ENCODE measurements around the gene MAMDC4.
"Not testable (repeated sequence)": the region's sequence is repeated elsewhere in the genome, so short reads cannot be mapped to it uniquely, and the experiment has no call there.

Gene MAMDC4

DNA sequence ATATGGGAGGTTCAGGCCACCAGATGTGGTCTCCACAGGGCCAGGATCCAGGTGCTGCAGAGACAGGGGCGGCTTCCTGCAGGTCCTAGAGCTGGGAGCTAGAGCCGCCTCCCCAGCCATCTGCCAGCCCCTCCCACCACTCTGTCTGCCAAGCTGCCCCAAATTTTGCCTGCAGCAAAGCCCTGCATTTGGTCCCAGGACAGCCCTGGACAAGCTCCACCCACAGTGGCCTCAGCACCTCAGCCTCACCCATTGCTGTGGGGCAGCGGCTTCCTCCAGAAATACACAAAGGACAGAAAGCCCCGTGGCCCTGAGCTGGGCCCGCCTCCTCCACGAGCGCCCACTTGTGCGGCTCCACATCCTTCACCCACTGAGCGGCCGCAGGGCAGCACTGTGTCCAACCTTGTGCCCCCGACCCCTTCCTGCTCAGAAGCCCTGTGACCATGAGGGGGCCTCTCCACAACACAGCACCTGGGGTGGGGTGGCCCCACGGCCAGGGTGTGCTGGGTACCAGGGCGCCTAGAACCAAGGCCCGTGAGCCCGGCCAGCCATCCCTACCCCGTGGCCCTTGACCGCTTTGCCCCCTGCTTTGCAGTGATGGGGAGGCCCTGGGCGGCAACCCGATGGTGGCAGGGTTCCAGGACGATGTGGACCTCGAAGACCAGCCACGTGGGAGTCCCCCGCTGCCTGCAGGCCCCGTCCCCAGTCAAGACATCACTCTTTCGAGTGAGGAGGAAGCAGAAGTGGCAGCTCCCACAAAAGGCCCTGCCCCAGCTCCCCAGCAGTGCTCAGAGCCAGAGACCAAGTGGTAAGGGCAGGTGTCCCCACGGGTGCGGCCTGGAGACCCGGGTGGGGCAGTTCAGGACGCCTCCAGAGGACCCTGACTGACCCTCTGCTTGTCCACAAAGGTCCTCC lies 13.6 kb upstream of the MAMDC4 start:
- DNase-seq (ENCODE audit: low read depth, low spot score), result no peak

DNA sequence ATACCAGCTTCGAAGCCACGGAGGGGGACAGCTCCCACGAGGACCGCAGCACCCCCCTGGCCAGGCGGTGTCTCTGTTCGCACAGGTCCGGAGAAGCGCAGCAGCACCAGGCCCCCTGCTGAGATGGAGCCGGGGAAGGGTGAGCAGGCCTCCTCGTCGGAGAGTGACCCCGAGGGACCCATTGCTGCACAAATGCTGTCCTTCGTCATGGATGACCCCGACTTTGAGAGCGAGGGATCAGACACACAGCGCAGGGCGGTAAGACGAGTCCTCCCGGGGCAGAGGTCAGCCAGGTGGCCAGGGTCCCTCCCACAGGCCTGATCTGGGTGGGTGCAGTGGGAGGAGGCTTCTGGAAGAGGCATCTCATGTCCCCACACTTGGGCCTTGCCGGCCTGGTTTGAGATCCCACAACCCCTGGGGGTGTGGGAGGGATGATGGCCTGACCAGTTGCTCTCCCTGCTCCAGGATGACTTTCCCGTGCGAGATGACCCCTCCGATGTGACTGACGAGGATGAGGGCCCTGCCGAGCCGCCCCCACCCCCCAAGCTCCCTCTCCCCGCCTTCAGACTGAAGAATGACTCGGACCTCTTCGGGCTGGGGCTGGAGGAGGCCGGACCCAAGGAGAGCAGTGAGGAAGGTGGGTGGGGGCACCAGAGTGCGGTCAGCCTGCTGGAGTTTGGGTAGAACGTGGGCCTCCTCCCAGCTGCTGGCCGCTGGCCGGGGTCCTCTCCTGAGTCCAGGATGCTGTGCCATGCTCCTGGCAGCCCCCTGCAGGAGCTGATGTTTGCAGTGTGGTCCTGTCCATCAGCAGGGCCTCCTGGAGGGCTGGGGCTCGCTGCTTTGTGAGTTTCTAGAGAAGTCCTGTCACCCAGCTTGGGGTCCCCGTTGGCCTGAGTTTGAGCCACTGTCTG lies 12.7 kb upstream of the MAMDC4 start:
- no peak for DNase-seq (ENCODE audit: low read depth, low spot score)

DNA sequence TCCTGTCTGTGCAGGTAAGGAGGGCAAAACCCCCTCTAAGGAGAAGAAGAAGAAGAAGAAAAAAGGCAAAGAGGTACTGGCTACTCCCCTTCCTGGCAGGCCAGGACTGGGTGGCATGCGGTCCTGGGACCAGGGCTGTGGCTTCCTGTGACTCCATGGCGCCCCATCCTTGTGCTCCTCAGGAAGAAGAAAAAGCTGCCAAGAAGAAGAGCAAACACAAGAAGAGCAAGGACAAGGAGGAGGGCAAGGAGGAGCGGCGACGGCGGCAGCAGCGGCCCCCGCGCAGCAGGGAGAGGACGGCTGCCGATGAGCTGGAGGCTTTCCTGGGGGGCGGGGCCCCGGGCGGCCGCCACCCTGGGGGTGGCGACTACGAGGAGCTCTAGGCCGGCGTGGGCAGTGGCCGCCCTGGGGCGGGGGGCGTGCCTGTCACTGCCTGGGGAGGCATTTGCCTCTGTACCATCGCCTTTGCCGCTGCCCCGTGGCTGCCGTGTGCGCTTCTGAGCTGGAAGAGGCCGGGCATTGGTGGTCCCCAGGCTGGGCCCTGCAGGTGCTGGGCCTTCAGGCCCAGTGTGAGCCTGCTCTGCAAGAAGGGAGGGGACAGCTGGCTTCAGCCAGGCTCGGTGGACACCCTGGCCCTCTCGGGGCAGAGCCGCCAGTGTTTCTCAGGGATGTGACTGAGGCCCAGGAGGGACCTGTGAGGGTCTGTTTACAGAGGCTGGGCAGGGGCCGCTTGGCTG lies 11.8 kb upstream of the MAMDC4 start:
- DNase-seq (ENCODE audit: low read depth, low spot score), result no peak

DNA sequence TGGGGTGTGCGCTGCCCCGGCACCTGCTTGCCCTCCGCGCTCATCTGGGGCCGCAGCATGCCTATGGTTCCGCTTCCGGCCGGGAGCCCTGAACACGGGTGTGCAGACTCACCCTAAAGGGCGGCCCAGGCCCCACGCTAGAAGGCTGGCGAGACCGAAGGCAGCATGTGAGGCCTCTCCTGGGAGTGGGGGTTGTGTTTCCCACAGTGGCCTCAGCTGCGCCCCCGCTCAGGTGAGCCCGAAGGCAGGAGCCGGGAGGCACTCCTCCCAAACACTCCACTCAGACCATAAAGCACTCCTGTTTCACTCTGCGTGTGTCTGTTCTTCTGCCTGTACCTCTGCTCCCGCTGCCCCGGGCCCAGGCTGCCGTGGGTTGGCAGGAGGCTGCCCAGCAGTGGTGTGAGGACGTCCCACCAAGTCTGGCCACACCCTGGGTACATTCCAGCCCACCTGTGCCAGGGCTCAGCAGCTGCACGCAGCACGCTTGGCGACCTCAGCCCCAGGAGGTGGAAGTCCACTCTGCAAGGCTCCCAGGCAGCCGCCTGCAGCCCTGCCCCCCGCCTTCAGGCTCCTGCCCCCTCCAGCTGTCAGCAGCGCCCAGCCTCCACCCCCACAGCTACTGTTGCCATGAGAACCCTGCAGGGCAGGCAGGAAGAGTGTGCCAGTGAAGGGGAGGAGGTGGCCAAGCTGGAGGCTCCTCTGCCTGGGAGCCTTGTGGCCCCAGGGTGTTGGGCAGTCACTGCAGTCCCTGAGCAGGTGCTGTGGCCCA lies 11.1 kb upstream of the MAMDC4 start:
- peak; percentile 76 for DNase-seq (ENCODE audit: low read depth, low spot score)

DNA sequence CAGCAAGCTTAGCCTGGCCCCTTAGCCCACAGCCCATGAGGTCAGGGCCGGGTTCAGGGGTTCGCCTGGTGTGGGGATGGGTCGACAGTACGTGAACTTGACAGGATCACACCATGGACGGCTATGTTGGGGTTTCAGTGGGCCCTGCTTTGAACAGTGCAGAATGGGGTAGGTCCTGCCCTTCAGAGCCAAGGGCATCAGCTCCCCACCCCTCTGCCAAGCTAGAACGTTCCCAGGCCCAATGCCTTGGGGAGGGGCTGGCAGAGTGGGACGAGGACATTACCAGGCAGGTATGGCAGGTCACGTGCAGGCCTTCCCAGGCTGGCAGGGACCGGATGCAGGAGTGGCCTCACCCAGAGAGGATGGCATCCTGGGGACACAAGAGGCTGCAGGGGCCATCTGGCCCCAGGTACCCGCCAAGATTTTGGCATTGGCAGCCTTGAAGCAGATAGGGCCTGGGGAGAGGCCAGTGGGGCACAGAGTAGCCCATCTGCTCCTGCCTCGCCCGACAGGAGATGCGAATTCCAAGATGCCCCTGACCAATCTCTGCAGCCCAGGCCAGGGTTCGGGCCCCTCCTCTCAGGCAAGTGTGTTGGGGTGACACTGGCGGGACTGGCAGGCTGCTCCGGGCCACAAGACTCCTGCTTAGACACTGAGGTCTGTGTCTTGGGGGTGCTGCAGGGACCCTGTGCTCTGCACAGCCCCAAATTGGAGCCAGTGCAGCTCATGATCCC lies 10.3 kb upstream of the MAMDC4 start:
- not testable (repeated sequence) for DNase-seq (ENCODE audit: low read depth, low spot score)

DNA sequence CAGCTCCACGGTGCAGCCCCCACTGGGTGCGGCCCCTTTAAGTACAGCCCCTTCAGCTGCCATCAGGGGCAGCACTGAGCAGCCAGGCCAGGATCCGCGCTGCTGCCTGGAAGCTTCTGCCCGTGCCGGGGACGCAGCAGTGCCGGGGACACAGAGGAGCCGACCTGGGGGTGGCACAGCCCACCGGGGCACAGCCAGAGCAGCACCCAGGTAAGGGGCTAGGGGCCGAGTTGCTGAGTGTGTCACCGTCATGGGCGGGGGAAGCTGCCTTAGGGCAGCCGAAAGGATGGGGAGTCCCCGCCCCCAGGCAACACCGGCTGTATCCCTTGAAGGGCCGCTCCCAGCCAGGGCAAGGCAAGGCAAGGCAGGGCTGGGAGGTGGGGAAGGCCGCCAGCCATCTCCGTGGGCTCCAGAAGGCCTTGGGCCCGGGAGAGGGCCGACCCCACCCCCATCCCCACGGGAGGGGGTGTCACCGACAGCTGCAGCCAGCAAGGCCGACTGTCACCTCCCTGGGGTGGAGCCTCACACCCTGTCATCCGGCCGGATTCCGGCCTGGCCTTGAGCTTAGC lies 9.7 kb upstream of the MAMDC4 start, which contains the start of gene AJM1:
Gene AJM1 (plus strand): TSS at position 99 of the 569 bp plus-strand sequence. CDS start 1,937 bp downstream, outside the sequence.
- DNase-seq (ENCODE audit: low read depth, low spot score), result peak; percentile 90

DNA sequence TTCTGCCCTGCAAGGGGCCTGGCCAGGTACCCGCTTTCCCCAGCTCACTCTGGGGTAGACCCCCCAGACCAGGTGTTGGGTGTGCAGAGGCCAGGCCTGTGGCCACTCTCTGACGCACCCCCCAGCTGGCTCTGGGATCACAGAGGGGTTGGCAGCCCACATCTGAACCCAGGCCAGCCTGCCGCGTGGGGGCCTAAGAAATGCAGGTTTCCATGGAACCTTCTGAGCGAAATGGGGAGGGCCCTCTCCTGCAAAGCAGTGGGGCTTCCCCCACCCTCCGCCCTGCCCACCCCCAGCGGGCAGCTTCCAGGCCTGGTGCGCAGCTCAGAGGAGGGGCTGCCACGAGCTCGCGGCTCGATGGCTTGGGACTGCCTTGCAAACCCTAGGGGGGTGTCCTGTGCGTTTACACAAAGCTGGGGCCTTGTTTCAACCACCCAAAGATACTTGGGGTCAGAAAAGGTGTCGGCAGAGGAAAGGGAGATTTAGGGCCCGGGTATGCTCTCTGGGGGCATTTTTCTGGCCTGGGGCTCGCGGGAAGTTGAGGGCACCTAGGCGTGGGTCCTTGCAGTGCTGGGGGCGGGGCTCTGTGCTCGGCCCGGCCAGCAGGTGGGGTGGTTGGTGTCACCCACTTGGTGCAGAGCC lies 8.9 kb upstream of the MAMDC4 start:
- not testable (repeated sequence) for DNase-seq (ENCODE audit: low read depth, low spot score)

DNA sequence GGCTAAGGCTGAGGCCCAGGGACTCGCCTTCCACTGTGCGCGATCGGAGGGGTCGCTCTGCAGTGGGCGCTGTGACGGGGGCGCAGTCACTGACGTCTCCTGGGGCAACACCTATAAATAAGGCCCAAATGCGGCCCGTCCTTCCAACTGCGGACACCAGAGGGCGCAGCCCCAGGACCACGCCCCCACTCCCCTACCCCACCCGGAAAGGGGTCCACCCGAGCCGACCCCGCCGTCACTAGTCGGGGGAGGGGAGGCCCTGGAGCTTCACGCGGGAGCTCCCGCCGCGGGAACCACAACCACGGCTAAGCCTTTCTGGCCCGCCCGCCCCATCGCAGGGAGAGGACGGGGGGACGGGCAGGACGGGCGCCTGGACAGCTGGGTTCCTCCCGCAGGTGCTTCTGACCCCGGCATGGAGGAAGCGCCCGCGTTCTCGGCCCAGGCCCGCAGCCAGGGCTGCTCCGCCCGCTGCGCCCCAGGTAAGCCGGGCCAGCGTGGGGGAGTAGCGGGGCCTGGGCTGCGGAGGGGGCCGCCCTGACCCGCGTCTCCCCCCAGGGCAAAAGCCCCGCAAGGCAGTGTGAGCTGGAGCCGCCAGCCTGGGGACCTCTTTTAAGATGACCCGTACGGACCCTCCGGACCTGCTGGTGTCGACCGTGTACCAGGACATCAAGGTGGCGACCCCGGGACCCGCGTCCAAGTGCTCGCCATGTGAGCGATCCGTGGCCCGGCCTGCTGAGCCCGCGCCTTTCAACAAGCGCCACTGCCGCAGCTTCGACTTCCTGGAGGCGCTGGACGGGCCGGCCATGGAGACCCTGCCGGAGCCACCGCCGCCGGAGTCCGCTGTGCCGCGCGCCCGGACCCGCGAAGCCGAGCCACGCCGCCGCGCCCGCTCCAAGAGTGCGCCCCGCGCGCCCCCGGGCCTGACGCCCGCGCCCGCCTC lies 8.1 kb upstream of the MAMDC4 start:
- DNase-seq (ENCODE audit: low read depth, low spot score), result peak; percentile 51

DNA sequence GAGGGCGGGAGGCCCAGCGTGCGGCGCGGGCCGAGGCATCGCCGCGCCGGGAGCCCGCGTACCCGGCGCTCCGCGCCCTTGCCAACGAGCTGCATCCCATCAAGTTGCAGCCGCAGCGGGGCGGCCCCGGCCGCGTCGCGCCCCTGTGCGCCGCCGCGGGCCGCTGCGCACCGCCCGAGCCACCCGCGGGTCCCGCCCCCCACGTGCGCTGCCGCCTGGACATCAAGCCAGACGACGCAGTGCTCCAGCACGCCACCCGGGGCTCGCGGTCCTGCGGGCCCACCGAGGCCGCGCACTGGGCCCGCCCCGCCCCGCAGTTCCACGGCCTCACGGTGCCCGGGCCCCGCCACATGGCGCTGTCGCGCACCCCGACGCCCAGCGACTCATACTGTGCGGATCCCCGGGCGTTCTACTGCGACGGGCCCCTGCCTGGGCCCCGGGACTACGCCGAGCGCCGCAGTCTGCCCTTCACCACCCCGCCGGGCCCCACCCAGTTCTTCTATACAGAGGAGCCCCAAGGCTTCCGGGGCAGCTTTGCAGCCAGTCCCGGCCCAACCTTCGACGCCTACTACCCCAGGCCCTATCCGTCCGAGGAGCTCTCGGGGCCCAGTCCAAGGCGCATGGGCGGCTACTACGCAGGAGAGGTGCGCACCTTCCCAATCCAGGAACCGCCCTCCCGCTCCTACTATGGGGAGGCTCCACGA lies 7.2 kb upstream of the MAMDC4 start:
- no peak for DNase-seq (ENCODE audit: low read depth, low spot score)

DNA sequence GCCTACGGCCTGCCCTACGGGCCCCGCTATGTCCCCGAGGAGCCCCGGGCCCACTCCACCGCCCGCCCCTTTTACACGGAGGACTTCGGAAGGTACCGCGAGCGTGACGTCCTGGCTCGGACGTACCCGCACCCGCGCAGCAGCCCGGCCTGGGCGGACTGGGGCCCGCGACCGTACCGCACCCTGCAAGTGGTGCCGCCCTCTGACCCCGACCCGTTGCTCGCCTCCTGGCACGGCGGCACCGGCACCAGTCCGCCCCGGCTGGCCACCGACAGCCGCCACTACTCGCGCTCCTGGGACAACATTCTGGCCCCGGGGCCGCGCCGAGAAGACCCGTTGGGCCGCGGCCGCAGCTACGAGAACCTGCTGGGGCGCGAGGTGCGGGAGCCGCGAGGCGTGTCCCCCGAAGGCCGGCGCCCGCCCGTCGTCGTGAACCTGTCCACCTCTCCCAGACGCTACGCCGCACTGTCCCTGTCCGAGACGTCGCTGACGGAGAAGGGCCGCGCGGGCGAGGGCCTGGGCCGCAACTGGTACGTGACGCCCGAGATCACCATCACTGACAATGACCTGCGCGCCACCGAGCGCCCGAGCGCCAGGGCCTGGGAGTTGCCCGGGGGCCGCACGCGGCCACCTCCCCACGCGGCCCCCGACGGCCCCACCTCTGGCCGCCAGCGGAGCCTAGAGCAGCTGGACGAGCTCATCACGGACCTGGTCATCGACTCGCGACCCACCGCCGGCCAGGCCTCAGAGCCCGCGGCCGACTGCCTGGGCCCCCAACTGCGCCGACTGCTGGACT lies 6.5 kb upstream of the MAMDC4 start:
- DNase-seq (ENCODE audit: low read depth, low spot score), result no peak

DNA sequence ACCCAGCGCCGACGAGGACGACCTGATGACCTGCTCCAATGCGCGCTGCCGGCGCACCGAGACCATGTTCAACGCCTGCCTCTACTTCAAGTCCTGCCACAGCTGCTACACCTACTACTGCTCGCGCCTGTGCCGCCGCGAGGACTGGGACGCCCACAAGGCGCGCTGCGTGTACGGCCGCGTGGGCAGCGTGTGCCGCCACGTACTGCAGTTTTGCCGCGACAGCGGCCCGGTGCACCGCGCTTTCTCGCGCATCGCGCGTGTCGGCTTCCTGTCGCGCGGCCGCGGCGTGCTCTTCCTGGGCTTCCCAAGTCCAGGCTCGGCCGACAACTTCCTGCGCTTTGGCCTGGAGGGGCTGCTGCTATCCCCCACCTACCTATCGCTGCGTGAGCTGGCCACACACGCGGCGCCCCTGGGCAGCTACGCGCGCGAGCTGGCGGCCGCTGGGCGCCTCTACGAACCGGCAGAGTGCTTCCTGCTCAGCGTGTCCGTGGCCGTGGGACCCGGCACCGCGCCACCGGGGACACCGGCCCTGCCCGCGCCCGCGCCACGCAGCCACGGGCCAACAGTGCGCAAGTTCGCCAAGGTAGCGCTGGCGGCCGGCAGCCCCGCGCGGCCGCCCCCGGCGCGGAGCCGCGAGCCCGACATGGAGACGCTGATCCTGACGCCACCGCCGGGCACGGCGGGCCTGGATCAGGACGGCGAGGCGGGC lies 5.6 kb upstream of the MAMDC4 start:
- peak; percentile 29 for DNase-seq (ENCODE audit: low read depth, low spot score)

DNA sequence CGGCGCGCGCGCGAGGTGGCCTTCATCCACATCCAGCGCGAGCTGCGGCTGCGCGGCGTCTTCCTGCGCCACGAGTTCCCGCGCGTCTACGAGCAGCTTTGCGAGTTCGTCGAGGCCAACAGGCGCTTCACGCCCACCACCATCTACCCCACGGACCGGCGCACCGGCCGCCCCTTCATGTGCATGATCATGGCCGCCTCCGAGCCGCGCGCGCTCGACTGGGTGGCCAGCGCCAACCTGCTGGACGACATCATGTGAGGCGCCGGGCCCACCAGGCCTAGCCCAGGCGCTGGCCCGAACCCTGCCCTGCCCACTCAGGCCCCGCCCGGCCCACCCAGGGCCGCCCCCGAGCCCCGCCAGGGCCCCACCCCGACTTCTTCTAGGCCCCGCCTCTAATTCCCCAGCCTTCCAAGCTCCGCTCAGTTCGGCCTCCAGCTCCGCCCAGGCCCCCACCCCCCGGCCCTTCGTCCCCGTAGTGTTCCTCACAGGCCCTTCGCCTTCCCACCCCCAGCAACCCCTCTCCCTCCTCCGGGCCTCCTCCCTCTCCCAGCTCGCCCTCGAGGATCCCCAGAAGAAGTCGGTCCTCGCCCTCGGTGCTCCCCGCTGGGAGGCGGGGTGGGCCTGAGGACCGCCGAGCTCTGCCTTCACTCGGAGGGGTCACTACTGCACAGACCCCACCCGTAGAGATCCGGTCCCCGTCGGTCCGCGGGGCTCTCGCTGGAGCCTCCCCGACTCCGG lies 4.9 kb upstream of the MAMDC4 start:
- peak; percentile 65 for DNase-seq (ENCODE audit: low read depth, low spot score)

DNA sequence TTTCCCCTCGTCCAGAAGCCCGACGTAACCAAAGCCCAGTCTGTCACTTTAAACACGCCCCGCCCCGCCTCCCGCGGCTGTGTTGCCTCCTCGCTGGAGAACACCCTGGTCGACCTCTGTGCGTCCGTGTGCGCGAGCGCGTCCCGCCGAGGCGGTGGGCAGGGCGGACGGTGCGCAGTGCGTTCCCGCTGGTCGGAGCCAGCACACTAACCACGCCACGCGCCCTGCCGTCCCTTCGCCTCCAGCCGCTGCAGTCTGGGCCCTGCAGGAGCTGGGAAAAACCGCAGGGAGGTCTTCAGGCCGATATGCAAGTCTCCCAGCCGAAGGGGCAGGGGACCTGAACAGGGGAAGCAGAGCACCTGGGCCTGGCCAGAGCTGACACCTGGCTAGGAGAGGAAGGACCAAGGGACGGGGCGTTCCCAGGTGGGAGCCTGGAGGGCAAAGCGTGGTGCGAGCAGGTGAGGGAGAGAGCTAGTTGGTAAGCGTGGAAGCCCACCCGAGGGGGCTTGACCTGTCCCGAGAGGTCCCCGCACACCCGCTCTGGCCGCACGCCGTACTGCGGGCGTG lies 4.2 kb upstream of the MAMDC4 start:
- peak; percentile 81 for DNase-seq (ENCODE audit: low read depth, low spot score)

DNA sequence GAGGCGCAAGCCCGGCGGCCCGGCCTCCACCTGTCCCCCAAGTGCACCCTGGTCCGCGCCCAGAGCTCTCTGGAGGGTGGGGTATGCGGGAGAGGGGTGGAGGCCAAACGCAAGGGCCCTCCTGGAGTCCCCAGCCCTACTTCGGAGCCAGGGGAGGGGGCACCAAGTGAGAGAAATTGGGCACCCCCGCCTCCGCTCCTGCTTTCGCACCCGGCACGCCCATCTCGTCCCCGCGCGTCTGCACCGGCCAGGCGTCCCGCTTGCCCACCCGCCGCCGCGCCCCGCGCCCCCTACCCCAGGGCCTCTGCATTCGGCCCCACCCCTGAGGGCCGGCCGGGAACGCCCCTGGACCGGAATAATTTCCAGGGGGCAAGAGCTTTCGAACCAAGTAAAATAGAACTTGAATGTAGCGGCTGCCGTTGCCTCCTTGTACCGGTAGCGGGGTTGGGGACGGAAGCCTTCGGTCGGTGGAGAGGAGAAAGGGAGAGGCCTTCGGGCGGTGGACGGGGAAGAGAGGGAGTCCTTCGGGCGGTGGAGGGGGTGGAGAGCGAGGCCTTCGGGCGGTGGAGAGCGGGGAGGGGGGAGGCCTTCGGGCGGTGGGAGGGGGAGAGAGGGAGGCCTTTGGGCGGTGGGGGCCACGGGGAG lies 3.6 kb upstream of the MAMDC4 start:
- peak; percentile 37 for DNase-seq (ENCODE audit: low read depth, low spot score)

All from astrocyte of the hippocampus (primary cell).